Suppressor macrophage treated with lipopolysaccharide for 4 hours (primary cell): ENCODE data around the gene RBPJL.

ENCODE experiments used
- DNase-seq: peaks from one replicate; pipeline ENCODE4 v3.0.0-alpha.2; 2020

RBPJL gene

DNA sequence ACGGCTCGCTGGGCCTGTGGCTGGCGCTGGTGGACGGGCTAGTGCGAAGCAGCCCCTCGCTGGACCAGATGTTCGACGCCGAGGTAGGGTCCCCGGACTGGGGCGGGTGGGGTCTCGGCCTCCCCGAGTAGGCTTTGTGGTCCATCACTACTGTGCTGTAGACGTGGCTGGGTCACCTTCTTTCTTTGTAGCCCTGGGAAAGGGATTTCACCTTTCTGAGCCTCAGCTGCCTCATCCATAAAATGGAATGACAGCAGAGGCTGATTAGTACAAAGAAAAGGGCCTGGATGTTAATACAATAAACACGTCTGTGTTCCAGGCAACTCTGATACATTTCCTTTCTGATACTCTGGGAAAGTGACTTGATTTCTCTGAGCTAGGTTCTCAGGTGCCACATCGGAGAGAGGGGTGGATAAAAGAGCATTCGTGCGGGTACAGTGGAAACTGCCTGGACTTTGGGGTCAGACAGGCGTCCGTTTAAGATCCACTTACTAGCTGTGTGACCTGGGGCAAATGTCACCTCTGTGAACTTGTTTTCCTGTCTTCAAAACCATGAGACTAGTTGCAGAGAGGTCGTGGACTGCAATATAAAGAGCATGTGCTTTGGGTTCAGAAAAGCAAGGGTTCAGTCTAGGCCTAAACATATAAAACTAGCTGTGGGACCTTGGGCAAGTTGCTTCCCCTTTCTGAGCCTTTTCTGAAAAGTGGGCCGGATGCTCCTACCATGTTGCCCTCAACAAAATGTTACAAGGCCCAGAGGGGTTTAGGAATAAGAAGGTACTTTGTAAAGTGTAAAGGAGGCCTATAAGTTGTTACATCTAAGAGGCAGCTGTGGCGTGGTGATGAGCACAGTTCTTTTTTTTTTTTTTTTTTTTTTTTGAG, 57.2 kb downstream of the RBPJL start:
- no peak for DNase-seq

DNA sequence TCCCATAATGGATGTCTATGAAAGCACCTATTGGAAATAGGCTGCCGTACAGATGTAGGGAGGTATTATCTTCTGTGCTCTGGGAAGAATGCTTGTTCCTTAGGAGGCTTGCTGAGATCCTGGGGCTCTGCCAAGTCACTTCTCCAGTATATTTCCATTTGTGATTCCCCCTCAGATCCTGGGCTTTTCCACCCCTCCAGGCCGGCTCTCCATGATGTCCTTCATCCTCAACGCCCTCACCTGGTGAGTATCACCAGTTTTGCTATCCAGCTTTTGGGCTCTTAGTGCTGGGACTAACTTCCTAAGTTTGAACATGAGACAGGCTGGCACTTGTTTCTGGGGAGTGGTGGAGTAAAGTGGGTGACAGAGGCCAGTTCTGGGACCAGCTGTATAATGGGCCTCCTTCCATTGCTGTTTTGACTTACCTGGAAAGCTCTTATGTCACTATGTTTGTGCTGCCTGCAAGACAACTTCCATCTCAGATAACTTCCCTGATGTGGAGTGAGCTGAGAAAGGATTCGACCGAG, 58.9 kb downstream of the RBPJL start:
- no peak for DNase-seq

DNA sequence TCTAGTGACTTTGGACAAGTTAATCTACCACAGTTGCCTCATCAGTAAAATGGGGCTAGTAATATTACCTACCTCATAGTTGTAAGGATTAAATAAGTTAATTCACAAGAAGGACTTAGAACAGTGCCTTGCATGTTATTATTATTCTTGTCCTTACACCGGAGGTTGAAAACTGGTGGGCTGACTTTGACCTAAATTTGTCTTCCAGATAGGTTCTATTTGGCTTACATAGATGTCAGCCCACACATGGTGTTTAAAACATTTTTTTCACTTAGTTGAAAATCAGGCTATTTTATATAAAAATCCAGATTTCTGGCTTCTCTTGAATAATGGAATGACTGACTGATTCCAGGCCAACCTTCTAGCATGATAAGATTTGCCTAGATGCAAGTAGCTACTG, 59.6 kb downstream of the RBPJL start:
- no peak for DNase-seq

DNA sequence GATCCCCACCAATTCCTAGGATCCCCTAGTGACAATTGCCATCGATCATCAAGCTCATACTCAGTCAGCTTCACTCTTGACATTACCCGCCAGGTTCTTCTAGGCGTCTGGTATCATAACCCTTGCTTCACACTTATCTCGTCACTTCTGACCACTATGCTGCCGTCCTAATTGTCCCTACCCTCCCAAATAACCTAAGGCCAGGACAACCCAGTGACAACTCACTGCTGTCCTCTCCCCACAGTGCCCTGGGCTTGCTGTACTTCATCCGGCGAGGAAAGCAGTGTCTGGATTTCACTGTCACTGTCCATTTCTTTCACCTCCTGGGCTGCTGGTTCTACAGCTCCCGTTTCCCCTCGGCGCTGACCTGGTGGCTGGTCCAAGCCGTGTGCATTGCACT, 60.0 kb downstream of the RBPJL start:
- no peak for DNase-seq

DNA sequence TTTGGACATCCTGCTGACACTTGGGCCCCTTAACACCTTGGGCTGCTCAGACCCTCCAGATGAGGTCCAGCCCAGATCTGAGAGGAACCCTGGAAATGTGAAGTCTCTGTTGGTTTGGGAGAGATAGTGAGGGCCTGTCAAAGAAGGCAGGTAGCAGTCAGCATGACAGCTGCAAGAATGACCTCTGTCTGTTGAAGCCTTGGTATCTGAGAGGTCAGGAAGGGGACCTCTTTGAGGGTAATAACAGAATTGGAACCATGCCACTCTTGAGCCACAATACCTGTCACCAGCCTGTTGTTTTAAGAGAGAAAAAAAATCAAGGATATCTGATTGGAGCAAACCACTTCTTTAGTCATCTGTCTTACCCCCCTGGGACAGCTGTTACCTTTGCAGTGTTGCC, 60.5 kb downstream of the RBPJL start:
- DNase-seq: no peak
